Measurements from ENCODE around the gene ATG13. TPM values are rescaled to one million over a fixed set of nuclear protein-coding genes. Genes with fewer than 3 reads are reported as not detected.

The ATG13 gene
- polyA plus RNA-seq, 4 donors = 62.8 to 82.3 (median 66.0) TPM

- DNase-seq (ENCODE audit: low read depth in 4 of 4, low spot score in 2 of 4) = no peak
These were observed 102.3 kb downstream of the ATG13 start for GRCh38 chr11:46719543-46720218.

GRCh38 chr11:46721286-46721685 is 103.9 kb downstream of the ATG13 start:
- DNase-seq (ENCODE audit: low read depth in 4 of 4, low spot score in 2 of 4) = no peak

DNA sequence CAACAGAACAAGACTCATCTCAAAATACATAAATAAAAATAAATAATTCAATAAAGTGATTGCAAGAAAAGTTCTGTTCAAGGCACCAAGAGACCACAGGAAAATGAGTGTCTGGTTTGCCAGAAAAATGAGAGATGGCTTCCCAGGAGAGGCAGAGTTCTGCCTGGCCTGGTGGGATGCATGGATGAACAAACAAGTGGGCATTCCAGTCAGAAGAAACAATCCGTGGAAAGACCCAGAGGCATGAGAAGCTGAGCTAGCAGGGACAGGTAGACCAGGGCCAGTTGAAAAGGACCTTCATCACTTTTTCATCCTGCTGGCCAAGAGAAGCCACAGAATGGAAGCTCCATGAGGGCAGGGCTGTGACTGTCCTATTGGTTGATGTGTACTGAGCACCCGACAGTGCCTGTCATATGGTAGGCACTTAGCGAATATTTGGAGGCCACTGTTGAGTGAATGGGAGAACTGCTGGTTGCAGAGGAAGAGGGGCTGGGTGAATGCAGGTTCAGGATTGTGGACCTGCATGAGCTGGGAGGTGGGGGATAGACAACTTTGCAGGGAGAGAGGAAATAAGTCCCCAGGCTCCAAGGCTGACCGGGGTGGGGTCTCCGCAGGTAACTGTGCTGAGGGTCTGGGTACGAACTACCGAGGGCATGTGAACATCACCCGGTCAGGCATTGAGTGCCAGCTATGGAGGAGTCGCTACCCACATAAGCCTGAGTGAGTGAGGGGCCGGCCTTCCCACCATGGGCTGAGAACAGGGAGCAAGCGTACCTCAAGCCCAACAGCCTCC is 105.4 kb downstream of the ATG13 start:
- no peak for DNase-seq (ENCODE audit: low read depth in 4 of 4, low spot score in 2 of 4)

- no peak for DNase-seq (ENCODE audit: low read depth in 4 of 4, low spot score in 2 of 4)
These were observed 106.0 kb downstream of the ATG13 start for GRCh38 chr11:46723359-46723680.

- no peak for DNase-seq (ENCODE audit: low read depth in 4 of 4, low spot score in 2 of 4)
These were observed 106.7 kb downstream of the ATG13 start for GRCh38 chr11:46724088-46724487.

Other genes with a start within 250 kb of the ATG13 start
- 1,000 to 10,000 TPM in 1 of 4 donors, 100 to 1,000 TPM in 3; 690 to 1,120 (median 845) TPM for gene MDK, start 235.9 kb upstream of the ATG13 start, polyA plus RNA-seq (ENCODE audit: insufficient read length in 4 of 4)
- under 1 TPM; 0.13 to 0.32 (median 0.19) TPM for gene CHRM4, start 225.8 kb upstream of the ATG13 start, polyA plus RNA-seq (ENCODE audit: insufficient read length in 4 of 4)
- 10 to 100 TPM; 24.6 to 28.4 (median 26.3) TPM for gene AMBRA1, start 23.5 kb upstream of the ATG13 start, polyA plus RNA-seq (ENCODE audit: insufficient read length in 4 of 4)
- gene HARBI1, start 326 bp upstream of the ATG13 start, polyA plus RNA-seq (ENCODE audit: insufficient read length in 4 of 4) = 1 to 10 TPM; 4.3 to 5.5 (median 5.1) TPM
- gene ARHGAP1, start 83.1 kb downstream of the ATG13 start, polyA plus RNA-seq (ENCODE audit: insufficient read length in 4 of 4) = 10 to 100 TPM; 46.0 to 62.3 (median 56.8) TPM
- 10 to 100 TPM in 2 of 4 donors, 1 to 10 TPM in 2; 7.6 to 13.6 (median 11.5) TPM for gene ZNF408, start 83.5 kb downstream of the ATG13 start, polyA plus RNA-seq (ENCODE audit: insufficient read length in 4 of 4)
- gene F2, start 101.7 kb downstream of the ATG13 start, polyA plus RNA-seq (ENCODE audit: insufficient read length in 4 of 4) = 1 to 10 TPM in 1 of 4 donors, under 1 TPM in 3; 0.11 to 4.0 (median 0.33) TPM
- 100 to 1,000 TPM in 1 of 4 donors, 10 to 100 TPM in 3; 87.7 to 104 (median 94.5) TPM for gene CKAP5, start 228.7 kb downstream of the ATG13 start, polyA plus RNA-seq (ENCODE audit: insufficient read length in 4 of 4)

Data from left renal cortex interstitium (tissue), 4 donors.